Hematopoietic multipotent progenitor cell treated with erythropoietin and hydrocortisone succinate and interleukin-3 and kit ligand, for 4 days (in vitro differentiated cells): ENCODE results near the gene CDH13.

Experiments used
- DNase-seq: peaks from one replicate; pipeline ENCODE4 v3.0.0-alpha.2; 2015

CDH13 gene

DNA sequence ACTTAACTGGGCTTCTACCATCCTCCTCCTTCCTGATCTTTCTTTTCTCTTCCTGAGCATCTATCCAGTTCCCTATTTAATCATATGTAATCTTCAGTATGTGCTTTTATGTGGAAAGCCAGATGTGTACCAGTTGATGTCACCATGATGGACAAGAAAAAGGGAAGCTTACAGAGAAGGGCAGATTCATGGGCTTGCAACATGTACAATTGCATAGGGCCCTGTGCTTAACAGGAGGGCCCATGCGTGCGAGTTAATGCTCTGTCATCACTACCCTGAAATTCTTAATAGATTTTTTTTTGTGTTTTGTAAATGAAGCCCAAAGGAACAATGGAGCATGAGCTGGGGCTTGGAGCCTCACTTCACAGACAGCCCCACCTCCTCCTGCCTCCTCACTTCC is 124.3 kb downstream of the CDH13 start:
- DNase-seq = no peak

DNA sequence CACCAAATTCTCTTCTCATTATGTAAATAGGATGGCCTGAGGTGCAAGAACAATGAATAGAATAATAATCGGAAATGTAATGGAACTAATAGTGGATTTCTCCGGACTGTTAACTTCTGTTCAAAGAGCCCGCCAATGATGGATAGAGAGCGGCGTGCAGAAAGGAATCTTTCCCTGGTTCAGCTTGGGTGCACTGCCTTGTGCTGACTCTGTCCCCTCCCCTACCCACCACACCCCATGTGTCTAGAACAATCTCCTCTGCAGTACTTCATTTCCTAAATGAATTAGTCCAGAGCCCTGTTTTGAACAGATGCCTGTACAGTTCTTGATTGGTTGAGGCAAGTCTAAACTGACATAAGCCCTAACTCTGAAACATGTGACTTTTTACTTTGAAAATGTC is 125.4 kb downstream of the CDH13 start:
- no peak for DNase-seq

DNA sequence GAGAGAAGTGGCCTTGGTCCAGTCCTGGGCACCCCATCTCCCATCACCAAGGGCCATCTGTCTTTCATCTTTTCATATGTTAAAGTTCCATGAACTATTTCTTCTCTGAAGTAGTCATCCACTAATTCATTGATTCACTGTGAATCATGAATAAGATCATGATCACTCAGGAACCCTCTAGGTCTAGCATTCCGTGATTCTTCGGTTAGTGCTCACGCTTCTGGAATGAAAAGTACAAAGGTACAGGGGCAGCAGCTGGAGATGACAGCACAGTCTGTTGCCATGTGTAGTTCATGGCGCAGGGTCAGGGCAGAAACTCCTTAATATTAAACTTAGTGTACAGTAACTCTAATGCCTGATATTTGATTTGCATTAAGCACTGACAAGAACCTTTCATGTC is 127.1 kb downstream of the CDH13 start:
- DNase-seq = no peak

DNA sequence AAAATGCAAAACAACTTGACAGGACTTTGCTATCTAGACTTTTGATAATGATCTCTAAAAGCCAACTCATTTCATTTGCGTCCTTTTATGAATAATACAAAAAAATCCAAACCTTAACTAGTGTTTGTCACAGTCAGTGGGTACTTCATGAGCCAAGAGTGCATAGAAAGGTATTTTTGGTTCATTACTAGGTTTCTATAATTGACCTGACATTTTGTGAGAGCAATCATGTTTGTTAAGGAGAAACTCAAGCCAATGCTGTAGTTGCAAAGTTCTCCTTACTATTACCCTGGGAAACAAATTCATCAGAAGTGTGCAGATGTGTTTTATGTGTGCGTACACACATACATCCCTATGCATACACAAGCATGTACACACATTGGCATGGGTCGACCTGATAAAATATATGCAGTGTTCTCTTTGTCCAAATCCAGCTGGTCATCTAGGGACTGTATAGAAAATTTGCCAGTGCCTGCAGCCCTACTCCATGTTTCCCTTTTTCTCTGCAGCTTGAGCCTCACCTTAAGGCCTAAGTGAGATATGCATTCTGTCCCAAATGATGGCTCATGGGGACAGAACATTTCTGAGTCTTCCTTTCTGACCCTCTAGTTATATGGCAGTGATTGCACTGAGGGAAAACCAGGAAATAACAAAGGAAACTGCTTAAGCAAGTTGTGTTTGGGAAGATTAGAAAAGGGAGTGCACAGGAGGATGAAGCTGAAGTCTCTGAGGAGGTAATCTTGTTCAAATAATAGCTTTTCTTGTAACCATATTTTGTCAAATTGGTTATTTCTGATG is 128.1 kb downstream of the CDH13 start:
- no peak for DNase-seq

DNA sequence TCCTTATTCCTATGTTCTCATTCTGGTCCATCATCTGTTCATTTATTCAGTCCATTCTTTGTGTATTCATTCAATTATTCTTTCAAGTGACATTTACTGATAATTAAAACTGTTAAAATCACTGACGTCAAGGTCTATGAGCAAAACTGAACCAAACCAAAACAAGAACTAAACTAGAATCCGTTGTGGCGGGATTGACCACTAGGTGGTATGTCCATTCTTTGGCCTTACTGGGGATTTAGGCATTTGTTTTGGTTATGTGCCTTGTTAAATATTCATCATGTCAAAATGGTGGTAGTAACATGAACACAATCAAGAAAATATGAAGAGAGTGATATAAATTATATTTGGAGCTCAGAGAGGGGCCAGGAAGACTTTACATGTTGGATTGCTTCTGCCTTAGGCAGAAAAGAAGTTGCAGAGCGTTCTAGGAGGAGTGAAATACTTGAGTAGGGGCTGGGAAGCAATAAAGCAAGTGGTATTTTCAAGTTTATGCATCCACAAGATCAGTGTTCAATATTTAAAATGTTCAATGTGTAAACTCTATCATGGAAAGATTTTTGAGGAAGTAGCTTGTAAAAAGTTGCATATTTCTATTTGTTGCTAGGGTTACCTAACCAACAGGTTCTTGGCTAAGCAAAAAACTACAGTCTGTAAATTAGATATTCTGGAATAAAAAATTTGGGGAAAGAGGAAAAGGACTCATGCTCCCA is 129.0 kb downstream of the CDH13 start:
- peak; percentile 29 for DNase-seq

DNA sequence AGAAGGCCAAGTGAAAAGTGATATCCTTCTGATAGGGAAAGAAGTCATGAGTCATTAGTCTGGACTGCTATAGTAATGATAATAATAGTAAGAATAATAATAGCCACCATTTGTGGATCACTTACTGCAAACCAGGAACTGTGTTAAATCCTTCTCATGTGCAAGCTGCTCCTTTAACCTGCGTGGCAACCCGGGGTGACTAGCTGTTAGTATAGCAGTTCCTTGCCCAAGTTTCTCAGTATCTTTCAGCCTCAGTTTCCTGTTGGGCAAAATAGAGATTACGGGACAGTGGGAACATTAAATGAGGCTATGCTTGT is 129.5 kb downstream of the CDH13 start:
- no peak for DNase-seq

DNA sequence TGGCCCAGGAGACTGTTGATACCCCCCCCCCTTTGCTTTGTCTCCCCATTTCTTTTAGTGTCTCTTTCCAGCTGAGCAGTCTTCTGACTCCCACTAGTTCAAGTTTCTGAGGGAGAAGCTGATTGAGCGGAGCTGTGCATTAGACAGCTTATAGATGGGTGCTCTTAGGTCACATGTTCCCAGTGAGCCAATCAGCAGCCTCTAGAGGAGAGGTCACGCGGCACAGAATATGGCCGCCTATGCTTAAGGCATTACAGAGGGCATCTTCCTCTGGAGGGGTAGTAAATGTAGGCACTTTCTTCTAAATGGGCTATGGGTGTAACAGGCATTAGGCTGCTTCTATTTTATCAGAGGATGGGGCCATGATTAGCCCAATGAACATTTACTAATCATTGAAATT is 131.6 kb downstream of the CDH13 start:
- DNase-seq = no peak

DNA sequence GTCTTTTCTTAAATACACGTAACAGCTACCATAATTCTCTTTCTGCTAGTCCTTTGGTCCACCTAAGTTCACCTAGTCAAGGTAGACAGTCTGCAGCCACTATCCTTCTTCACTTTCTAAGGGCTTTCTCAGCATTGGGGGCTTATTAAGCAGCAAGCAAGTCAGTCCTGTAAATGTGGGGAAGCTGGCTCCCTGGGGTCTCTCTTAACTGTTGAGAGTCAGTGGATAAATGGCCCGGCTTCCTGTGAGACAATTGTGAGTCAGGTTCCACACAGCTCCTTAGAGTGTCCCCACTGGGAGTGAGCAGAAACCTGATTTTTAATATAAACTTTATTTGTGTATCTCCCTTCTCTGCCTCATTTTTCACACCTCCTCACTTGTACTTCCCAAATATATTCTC is 132.1 kb downstream of the CDH13 start:
- DNase-seq = no peak

DNA sequence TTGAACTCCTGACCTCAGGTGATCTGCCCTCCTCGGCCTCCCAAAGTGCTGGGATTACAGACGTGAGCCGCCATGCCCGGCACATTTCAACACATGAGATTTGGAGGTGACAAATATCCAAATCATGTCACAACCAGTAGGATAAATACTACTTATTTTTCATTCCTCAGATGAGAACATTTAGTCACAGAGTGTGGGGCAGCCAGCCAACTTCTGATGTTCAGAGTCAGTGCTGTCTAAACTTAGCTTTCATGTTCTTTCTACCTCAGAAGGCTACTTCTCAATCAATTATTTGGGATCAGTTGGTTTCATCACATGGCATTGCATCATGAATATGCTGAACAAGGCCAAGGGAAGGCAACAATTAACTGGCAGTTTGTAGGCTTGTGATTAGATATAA is 134.5 kb downstream of the CDH13 start:
- no peak for DNase-seq

DNA sequence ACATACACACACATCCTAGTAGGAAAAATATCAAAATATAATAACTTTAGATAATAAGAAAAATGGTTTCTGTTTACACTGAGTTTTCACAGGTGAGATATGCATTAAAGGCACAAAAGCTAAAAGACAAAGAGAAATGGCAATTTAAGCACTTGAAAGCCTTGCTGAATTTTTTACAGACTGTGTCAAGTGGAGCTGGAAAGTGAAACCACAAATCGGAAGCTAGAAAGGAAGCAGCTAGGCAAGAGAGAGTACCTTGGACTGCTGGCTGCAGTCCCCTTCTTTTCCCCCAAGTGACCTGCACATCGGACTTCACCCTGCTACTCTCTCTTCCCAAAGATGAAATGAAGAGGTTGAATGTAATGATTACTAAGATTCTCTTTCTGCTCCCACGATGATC is 135.1 kb downstream of the CDH13 start:
- peak; percentile 15 for DNase-seq

DNA sequence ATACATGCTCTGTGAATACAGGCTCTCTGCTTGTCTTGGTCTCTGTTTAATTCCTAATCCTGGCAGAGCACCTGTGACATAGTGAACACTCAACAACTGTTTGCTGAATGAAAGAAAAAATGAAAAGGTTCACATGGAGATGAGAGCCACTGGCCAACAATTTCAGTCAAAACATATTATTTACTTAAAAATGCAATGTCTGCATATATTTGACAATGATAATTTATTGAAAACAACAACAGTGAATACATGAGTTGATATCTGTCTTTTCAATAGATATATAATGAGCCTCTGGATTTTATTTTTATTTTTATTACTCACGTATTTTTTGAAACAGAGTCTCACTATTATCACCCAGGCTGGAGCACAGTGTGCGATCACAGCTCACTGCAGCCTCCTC is 136.6 kb downstream of the CDH13 start:
- no peak for DNase-seq

DNA sequence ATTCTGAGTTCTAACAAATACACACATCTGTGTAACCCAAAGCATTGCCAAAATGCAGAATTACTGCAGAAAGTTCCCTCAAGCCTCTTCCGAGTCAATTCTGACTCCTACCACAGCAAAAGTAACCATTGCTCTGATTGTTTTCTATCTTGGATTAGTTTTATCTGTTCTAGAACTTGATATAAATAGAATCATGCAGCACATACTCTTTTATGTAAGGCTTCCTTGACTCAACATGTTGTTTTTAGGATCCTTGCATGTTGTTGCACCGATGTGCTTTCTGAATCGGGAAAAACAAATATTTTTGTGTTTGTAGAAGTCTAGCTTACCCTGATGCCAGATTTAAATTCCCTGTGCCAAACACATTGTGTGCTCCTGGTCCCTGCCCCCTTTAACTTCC is 140.4 kb downstream of the CDH13 start:
- DNase-seq = no peak

DNA sequence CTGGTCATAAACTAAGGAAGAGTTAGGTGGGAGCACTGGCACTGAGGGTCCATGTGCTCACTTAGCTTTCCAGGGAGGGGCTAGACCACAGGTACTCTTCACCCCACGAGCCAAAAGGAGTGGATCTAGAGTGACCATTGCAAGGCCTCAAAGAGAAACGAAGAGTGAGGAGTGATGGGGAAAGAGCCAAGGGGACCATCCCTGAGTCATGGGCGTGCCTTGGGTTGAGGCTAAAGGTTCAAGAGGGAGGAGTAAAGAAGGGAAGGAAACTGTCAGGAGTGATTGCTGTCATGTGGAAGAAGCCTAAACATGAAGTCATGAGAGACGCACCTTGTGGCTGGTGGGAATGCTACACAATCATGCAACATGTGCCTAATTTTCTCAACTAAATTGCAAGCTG is 141.0 kb downstream of the CDH13 start:
- no peak for DNase-seq

DNA sequence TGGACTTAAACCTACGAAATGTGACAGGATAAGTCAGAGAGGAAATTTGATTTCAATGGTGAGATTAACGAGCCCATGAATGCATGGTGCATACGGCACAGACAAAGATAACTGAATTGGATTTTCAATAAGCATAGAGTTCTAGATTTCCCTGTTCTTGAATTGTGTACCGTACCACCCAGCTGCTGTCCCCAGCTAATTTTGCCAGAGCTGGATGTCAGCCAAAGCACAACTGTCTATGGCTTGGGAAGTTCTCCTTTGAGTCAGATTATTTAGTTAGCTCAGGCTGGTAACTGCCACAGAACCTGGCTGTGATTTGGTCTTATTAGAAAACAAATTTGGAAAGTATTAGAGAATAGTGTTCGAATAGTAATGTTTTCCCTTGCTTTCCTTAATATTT is 143.1 kb downstream of the CDH13 start:
- no peak for DNase-seq

DNA sequence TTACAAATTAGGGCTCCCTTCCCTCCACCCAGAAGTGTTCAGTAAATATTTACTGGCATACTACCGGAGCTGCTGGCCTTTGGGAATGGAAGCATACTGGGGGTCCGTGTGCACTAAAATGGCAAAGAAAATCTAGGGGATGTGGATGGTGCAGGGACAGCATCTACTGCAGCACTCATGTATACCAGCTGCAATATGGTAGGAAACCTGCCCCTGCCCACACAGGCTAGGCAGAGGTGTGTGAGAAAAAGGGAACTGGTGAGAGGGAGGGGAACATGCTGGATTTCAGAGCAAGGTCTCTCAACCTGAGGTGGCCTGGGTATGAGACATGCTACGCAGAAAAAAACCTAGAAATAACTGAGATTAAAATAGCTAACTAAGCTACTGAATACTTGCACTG is 145.4 kb downstream of the CDH13 start:
- DNase-seq = no peak

DNA sequence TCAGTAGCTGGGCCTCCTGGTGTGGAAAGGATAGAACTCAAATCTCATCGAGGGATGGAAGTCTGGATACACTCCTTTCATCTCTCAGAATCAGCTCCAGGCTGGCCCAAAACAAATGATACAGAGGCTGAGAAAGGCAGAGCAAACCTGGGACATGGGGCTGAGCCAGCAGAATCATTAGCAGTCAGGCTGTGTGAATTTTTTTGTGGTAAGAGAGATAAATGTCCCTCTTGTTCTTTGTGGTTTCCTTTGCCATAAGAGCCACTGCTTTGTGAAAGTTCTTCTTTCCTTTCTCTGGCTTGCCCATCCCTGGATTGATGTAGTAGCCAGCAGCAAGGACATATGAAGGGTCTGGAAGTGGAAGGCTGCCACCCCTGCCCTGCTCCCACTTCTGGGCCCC is 146.2 kb downstream of the CDH13 start:
- DNase-seq = peak; percentile 27

DNA sequence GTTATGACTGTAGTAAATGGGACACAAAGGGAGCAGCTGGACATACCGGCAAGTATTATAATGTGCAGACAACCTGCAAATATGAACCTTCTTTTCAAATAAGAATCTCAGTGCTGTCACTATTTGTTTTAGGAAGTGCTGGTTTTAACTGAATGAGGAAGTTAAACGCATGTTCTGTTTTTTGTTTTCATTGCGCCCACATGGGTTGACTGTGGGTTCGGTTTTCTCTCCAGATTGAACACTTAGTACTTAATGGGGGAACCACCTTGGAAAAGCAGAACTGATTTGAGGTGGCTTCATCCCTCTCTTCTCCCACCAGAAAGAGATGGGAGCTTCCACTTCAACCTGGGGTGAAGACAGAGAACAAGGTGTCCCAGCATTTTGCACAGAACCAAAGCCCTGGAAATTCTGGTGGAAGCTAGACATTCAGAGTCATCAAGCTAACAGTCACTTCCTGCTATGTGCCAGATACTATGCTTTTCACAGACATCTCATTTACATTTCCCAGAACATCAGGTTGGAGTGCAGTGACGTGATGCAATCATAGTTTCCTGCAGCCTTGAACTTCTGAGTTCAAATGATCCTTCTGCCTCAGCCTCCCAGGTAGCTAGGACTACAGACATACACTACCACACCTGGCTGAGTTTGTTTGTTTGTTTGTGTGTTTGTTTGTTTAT is 149.8 kb downstream of the CDH13 start:
- peak; percentile 20 for DNase-seq

DNA sequence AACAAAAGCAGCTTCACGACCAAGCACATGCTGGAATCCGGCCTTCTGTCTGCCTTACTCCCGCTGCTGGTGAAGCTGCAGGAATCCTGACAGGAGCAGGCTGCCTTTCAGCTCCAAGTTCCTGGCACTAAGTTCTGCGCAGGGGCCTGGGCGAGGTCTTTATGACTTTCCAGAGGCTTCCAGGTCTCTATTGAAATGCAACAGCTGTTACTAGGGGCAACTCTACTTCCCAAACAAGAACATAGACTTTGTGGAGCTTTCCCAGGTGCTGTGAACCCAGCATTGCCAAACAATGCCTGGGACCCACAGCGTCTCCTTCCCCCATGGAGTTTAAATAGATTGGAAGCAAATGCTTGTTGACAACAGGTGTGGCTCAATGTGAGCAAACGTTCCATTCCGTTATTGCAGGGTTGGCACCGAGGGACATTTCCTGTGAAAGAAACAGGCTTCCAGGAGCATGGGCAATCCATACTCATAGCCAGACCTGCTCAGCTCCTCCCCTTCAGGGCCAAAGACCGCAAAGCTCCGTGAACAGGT is 156.0 kb downstream of the CDH13 start:
- no peak for DNase-seq

DNA sequence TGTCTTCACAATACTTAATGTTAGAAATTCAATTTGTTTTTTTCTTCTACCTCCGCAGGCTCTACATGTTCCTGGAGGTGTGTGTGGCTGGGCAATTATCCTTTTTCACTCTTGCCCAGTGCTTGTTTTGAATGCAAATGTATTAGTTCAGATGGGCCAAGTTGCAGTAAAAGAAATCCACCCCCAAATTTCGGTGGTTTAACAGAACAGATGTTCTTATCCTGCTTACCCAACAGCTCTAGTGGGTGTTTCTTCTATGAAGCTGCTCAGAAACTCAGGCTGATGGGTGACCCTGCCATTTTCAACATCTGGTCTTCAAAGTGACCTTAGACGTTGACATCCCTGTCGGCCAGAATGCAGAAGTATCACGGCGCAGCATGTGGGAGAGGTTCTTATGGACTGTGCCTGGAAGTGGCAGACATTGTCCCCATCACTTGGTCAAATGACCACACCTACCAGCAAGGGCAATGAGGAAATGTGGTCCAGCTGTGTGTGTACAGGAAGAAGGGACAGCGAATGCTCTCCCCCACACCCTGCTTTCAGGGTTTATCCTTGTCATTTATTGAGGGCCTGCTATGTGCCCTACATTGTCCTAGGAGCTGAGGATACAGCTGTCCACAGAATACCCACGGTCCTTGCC is 157.3 kb downstream of the CDH13 start:
- no peak for DNase-seq

DNA sequence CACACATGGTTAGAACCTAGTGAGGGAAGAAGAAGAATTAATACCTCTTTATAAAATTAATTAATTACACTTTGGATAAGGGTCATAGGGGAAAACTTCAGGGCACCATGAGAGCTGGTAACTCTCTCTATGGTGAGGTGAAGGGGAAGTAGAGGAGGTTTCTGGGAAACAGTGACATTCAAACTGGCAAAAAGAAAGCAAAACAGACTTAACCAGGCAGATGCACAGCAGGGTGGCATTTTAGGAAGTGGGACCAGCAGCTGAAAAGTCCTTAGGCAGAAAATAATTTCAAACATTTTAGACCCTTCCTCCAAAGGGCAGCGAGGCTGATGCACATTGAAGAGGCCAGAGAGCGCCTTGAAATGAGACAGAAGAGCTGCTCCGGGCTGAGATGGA is 157.8 kb downstream of the CDH13 start:
- DNase-seq = no peak

DNA sequence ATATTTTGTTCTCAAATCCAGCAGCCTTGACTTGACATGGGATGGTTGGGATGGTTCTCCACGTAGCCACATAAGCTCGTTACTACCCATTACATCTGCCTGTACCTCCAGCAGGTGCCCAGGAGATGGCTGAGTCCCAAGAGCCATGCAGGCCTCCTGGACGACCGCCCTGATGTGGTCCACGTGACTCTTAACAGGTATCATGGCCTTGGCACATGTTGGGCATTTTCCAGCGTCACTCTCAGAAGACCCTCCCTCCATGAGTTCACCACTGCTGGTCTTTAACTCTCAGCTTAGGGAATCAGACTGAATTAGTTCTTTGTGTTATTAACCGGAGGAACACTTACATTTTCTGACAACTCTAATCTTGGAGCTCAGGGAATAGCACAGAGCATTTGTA is 161.5 kb downstream of the CDH13 start:
- no peak for DNase-seq

DNA sequence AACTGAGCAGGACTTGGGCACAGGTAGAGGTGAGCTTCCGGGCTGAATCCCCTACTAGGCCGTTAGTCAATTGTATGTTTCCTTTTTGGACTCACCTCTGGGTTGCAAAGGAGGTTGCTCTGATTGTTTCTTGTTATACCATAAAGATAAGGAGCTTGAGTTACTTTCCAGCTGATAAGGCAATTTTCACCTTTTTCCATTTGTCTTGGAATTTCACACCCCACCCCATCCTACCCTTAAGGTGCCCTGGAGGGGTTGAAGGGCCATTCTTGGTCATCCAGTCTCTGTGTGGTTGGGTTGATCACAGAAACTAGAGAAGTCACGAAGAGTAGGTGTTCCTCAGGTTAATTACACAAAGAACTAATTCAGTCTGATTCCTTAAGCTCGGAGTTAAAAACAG is 162.2 kb downstream of the CDH13 start:
- no peak for DNase-seq

DNA sequence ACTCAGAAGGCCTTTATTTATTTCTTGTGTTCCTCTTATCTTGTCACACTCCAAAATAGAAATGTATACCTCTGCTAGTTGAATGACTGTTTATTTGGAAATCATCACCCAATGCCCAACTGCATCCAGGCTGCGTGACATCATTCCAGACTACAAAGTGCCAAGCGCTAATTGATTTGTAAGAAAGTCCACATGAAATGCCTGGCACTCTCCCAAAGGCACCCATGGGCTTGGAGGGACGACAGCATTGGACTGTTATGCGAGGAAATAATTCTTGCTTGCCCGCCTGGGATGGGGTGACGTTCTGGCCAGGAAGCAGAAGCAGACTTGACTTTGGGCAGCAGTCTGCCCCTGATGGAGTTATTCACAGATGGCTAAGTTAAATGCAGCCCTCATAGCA is 165.9 kb downstream of the CDH13 start:
- no peak for DNase-seq
